Ovary (tissue), 9 donors: ENCODE data around the gene MPPED1. TPM values are rescaled to one million over a fixed set of nuclear protein-coding genes. Genes with fewer than 3 reads are reported as not detected.

Experiments used
- DNase-seq, 5 donors: peaks; one replicate each; pipeline ENCODE4 v3.0.0-alpha.2; 2019 to 2020
- H3K27ac ChIP-seq, 2 donors: fragments of 200-600 bp; one replicate each; pipeline versions ENCODE4 v1.5.1 to v1.8.0; 2019 to 2022
- H3K27me3 ChIP-seq: fragments of 200-600 bp; one replicate; pipeline ENCODE4 v1.8.0; 2022
- H3K36me3 ChIP-seq: fragments of 200-600 bp; sonication (generic); one replicate; pipeline ENCODE4 v1.5.1; 2019
- H3K4me1 ChIP-seq: one replicate; pipeline ENCODE4 v1.8.1; 2013; ENCODE audit warnings: mild to moderate bottlenecking, moderate library complexity; ENCODE audit not compliant: insufficient read depth
- H3K4me3 ChIP-seq: fragments of 200-600 bp; sonication (generic); one replicate; pipeline ENCODE4 v1.5.1; 2017
- H3K9me3 ChIP-seq, 2 donors: fragments of 200-600 bp in 1 of 2; sonication (generic) in 1 of 2; one replicate each; pipeline versions ENCODE4 v1.5.1 to v1.8.1; 2013 to 2019; ENCODE audit warnings: mild to moderate bottlenecking in 1 of 2, moderate library complexity in 1 of 2
- CTCF ChIP-seq, 3 donors: fragments of 450-650 bp in 2 of 3; fragments of 200-600 bp in 1 of 3; IDR thresholded peaks; one replicate each; pipeline versions ENCODE4 v1.5.1 to v1.8.0; 2016 to 2022; ENCODE audit warnings: antibody characterized with exemption in 3 of 3, mild to moderate bottlenecking in 1 of 3
- EP300 ChIP-seq: sonication (generic); formaldehyde crosslinking; IDR thresholded peaks from one replicate; pipeline ENCODE4 v1.6.1; 2017; ENCODE audit warnings: antibody characterized with exemption
- POLR2A ChIP-seq: fragments of 450-650 bp; IDR thresholded peaks from one replicate; pipeline ENCODE4 v1.6.1; 2017; ENCODE audit warnings: antibody characterized with exemption, mild to moderate bottlenecking, moderate library complexity
- WGBS, 3 donors: extraction: QIAGEN DNeasy Blood & Tissue Kit in 1 of 3; methylation state at CpG; one replicate each; pipeline versions ENCODE4 v1.1.5 to v1.1.7; 2013 to 2017; 5-methylcytosine and 5-hydroxymethylcytosine counted together
- intact Hi-C, 4 donors: fragments of 100-400 bp; cut with DNase I; formaldehyde crosslinking; loops; one replicate each; pipeline versions ENCODE4 v1.11.0 to v1.15.1; 2022 to 2023
- polyA plus RNA-seq, 2 donors: library from polyadenylated mRNA; stranded (reverse); fragments of 200-250 nt in 1 of 2; fragments of 350-450 nt in 1 of 2; fragmentation: Illumina TruSeq in 1 of 2; extraction: RNeasy Lipid Tissue Mini Kit (QIAGEN cat#74804) in 1 of 2; gene quantifications; one replicate each; pipeline ENCODE4 v1.2.3, GENCODE V29; 2013 to 2014
- total RNA-seq, 7 donors: library from RNA; depleted of rRNA in 2 of 7; stranded (reverse); fragments of >200 nt in 2 of 7; fragmentation: NEBNext Ultra II Directional in 3 of 7; extraction: Animal tissue kit (Norgen Biotek cat#: 25700) in 3 of 7; gene quantifications; one replicate each; pipeline versions ENCODE4 v1.1.0 to v1.2.4, GENCODE V29; 2016 to 2023
- donor health status: DM: no; HTN: no; CAD: no; lungs with moderate emphysema.
- donor health status: DM: no; HTN: no; CAD: no.
- donor health status: Bipolar disorder and iron deficiency.
- donor health status: DM: yes; HTN: yes; CAD: no.
- donor health status: DM: no; HTN: no; CAD: no.
- donor health status: DM: yes; HTN: yes; CAD: no.

MPPED1 gene
- total and polyA plus RNA-seq, 9 donors = 0.45 to 4.1 (median 2.1) TPM

DNA sequence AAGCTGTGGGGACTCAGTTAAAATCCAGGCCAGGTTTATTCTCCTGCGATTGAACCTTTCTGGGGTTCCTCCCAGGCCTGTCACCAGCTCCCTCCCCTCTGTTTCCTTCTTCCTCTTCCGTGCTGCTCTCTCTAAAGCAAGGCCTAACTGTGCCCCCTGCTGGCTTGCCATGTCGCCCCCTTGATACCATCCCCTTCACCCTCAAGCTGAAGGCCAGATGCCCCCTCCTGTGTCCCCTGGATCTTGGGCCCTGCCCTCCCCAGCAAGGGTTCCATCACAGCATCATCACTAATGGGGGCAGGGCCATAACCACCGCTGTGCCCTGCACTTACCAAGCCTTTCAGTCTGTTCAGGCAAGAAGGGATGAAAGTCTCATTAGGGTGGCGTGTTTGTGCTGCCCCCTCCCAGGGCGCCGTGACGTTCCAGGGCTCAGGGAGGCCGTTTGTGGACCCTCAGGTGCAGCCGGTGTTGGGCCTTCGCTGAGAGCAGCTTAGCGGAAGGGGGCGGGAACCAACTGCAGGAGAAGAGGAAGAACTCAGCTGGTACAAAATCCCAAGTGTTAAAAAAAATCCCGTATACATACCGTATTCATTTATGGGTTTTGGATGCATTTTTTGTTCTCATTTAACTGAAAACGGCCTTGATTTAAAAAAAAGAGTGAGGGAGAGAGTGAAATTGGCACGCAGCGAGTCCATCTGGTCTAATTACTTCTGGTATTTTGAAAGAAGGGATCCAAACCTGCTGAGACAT, 69.9 kb downstream of the MPPED1 start:
- DNase-seq = no peak
- no peak for TF ChIP-seq EP300
- TF ChIP-seq CTCF (IDR thresholded peaks at IDR 0.05) = peak in 1 of 3 donors; percentile 12
- no peak overlapping the region for H3K4me3 ChIP-seq
- WGBS, 3 donors = 14 to 17% (median 15%) methylated on average over 18 of the region's 18 CpGs
- peaks cover 7% of the 10 kb centered on the region for H3K4me1 ChIP-seq
- peak overlapping the region in 1 of 2 donors; percentile 2 for H3K27ac ChIP-seq
- no peaks in the 10 kb centered on the region for H3K9me3 ChIP-seq
- H3K27me3 ChIP-seq = no peaks in the 10 kb centered on the region
- intact Hi-C loops = no loop called here
- no peaks in the 10 kb centered on the region for H3K36me3 ChIP-seq

GRCh38 chr22:43482318-43482625, 70.5 kb downstream of the MPPED1 start:
- Histone ChIP-seq H3K4me1 (peaks cover 7% of the 10 kb centered on the region), H3K36me3 (no peaks in the 10 kb centered on the region), H3K27me3 (no peaks in the 10 kb centered on the region), H3K4me3 (no peak overlapping the region), H3K9me3 (no peaks in the 10 kb centered on the region), H3K27ac (peak overlapping the region in 1 of 2 donors; percentile 2)
- TF ChIP-seq POLR2A (no peak), EP300 (no peak), CTCF (IDR thresholded peaks at IDR 0.05) (no peak)
- intact Hi-C loops = no loop called here
- peak in 2 of 5 donors; percentile 33 to 74 for DNase-seq
- WGBS, 3 donors = 5 to 11% (median 7%) methylated on average over 8 of the region's 8 CpGs

- WGBS, 3 donors = 85 to 90% (median 88%) methylated on average over 12 to 13 of the region's 13 CpGs
- Histone ChIP-seq H3K36me3 (no peaks in the 10 kb centered on the region), H3K9me3 (no peaks in the 10 kb centered on the region), H3K4me3 (no peak overlapping the region), H3K27ac (no peak overlapping the region), H3K4me1 (peaks cover 7% of the 10 kb centered on the region), H3K27me3 (no peaks in the 10 kb centered on the region)
- intact Hi-C loops = no loop called here
- TF ChIP-seq CTCF (IDR thresholded peaks at IDR 0.05) = no peak
- no peak for DNase-seq
These were observed 71.5 kb downstream of the MPPED1 start for GRCh38 chr22:43483266-43483665.

GRCh38 chr22:43483669-43484068, 71.9 kb downstream of the MPPED1 start:
- H3K4me1 ChIP-seq = peaks cover 8% of the 10 kb centered on the region
- no peak overlapping the region for H3K4me3 ChIP-seq
- TF ChIP-seq CTCF (IDR thresholded peaks at IDR 0.05) (no peak), POLR2A (no peak), EP300 (no peak)
- DNase-seq = no peak
- intact Hi-C loops = no loop called here
- H3K9me3 ChIP-seq = no peaks in the 10 kb centered on the region
- H3K27me3 ChIP-seq = no peaks in the 10 kb centered on the region
- no peak overlapping the region for H3K27ac ChIP-seq
- WGBS, 3 donors = 93 to 96% (median 94%) methylated on average over 7 of the region's 7 CpGs
- H3K36me3 ChIP-seq = no peaks in the 10 kb centered on the region
